ENCODE results near the gene NSL1.

NSL1 gene

DNA sequence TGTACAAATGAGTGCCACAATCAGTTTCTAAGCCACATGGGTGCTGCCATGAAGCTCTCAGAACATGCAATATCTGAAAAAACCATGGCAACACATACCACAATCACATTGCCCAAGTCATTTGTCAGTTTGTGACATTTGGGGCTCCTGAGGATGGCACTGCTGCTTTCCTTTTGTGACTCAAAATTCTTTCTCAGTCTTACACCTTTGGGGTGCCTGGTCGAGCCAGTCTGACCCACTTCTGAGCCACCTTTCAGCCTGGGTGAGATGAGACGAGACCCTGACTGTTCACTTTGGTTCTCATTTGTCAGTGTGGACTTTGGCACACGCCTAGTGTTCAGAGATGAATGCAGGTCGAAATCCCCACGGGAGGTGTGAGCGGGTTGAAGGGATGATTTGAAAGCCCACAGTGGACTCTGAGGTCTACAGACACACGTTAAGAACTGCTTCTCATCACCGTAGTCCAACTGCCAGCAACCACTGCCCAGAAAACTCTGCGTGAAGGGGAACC, 100.0 kb downstream of the NSL1 start:
- no peak for TF ChIP-seq CTCF (IDR thresholded peaks at IDR 0.05; ENCODE audit: extremely low read depth, missing control alignments)
- no peak for DNase-seq (ENCODE audit: low spot score)

- no peak for TF ChIP-seq CTCF (IDR thresholded peaks at IDR 0.05; ENCODE audit: extremely low read depth, missing control alignments)
- DNase-seq (ENCODE audit: low spot score) = no peak
These were observed 100.7 kb downstream of the NSL1 start for GRCh38 chr1:212690816-212691403.

DNA sequence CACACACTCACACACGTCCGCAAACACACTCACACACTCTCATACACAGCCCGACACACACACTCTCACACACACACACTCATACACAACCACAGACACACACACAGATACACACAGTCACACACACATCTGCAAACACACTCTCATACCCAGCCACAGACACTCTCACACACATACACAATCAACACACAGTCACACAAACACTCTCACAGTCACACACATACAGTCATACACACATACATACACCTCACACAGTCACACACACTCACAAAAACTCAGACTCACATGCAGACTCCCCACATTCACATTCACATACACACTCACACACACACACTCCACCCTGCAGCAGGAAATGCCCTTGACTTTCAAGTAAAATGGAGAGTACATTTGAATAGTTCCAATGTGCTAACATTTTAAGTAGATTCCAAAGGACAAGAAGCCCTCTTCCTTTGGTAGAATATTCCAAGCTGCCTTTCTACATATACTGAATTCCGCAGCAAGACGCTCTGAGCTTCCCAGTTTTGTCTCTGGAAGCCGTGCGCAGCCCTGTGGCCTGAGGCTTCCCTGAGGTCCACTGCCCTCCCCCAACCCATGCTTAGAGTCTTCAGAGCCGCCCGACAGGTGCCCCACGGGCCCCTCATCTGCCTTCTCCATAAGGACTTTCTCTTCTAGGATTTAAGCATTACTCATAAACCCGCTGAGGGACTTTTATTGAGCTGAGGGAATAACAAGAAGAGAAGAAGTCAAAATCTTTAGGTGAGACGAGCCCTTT, 101.6 kb downstream of the NSL1 start:
- TF ChIP-seq CTCF (IDR thresholded peaks at IDR 0.05; ENCODE audit: extremely low read depth, missing control alignments) = no peak
- no peak for DNase-seq (ENCODE audit: low spot score)

- TF ChIP-seq CTCF (IDR thresholded peaks at IDR 0.05; ENCODE audit: extremely low read depth, missing control alignments) = no peak
These were observed 102.3 kb downstream of the NSL1 start for GRCh38 chr1:212689196-212689725.

DNA sequence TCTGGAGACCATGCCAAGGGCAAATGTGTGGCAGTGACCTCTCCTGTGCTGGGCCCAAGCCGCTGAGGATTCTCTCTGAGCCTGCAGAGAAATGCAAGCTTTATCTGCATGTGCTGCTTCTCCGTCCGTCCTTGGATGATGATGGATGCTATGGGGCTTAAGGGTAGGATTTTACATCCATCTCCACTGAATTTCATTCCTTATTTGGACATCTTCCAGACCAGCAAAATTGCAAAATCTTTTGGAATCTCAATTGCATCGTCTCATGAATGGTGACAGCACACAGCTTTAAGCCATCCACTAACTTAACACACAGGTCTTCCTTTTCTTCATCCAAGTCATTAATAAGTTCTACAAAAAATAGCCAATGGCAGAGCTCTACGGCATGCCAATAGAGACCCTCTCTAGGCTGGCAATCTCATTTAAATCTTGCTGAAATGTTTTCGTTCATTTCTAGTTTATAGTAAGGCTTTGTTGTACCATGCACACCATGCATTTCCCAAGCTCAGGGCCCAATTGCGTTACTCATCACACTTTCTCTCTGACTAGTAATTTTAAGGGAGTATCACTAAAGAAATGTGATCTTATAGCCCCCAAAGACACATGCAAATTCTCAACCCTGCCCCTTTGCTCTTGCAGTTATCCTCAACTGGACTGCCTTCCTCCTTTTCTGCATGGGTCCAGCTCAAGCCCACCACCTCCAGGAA, 103.1 kb downstream of the NSL1 start:
- TF ChIP-seq CTCF (IDR thresholded peaks at IDR 0.05; ENCODE audit: extremely low read depth, missing control alignments) = no peak
- DNase-seq (ENCODE audit: low spot score) = no peak

More at GRCh38 chr1:212689196-212689725, 102.3 kb downstream of the NSL1 start:
- no peak for DNase-seq (ENCODE audit: low spot score)

- DNase-seq (ENCODE audit: low spot score) = no peak
- no peak for TF ChIP-seq CTCF (IDR thresholded peaks at IDR 0.05; ENCODE audit: extremely low read depth, missing control alignments)
These were observed 103.8 kb downstream of the NSL1 start for GRCh38 chr1:212687811-212688210.

Data from GM20000 (cell line).